HCT116 (cell line): ENCODE data around the gene PIP4K2A. TPM values are rescaled to one million over a fixed set of nuclear protein-coding genes. Genes with fewer than 3 reads are reported as not detected.

Experiments
- ATAC-seq: fragments of 200-7000 bp; cut with Tn5 transposase; 2 replicates; pipeline ENCODE4 v1.9.1; 2020; ENCODE audit warnings: mild to moderate bottlenecking, moderate library complexity
- BruUV-seq: library from RNA; stranded (reverse); fragments of 400-500 nt; replicated peaks from 2 replicates; lab custom pipeline; 2021; lab: Mats Ljungman, UMichigan
- CTCF ChIA-PET: fragments of 300-600 bp; sonication (Branson Sonifier 250); formaldehyde crosslinking; loops from one replicate; lab custom pipeline; 2021; ENCODE audit warnings: antibody characterized with exemption; lab: Charles Lee
- POLR2A ChIA-PET: fragments of 300-600, 350-600 bp; sonication (Branson Sonifier 250); formaldehyde crosslinking; loops from one replicate; lab custom pipeline; 2021; ENCODE audit warnings: antibody characterized with exemption; lab: Charles Lee
- RAD21 ChIA-PET, 2 experiments: fragments of 300-600 bp; sonication (Branson Sonifier 250); formaldehyde crosslinking; loops; one replicate each; lab custom pipeline; 2023; ENCODE audit warnings: low total read pairs in 2 of 2; ENCODE audit not compliant: uncharacterized antibody in 2 of 2, unreplicated experiment in 2 of 2, low non-redundant PET in 1 of 2; lab: Charles Lee
- DNase-seq: peaks from one replicate; pipeline ENCODE4 v3.0.0-alpha.2; 2010; ENCODE audit warnings: low read depth, low spot score
- H2AFZ ChIP-seq: fragments of 200-600 bp; shearing (Covaris generic), sonication (generic); 2 replicates; pipeline ENCODE4 v1.6.1; 2017; ENCODE audit warnings: low read depth, mixed run types, mixed read lengths, antibody characterized with exemption, low read length; ENCODE audit not compliant: poor library complexity, severe bottlenecking
- H3K27ac ChIP-seq: 2 replicates; pipeline ENCODE4 v1.5.1; 2012; ENCODE audit warnings: low read depth, low read length
- H3K27me3 ChIP-seq: fragments of 200-600 bp; sonication (generic); 2 replicates; pipeline ENCODE4 v1.6.1; 2016; ENCODE audit warnings: mixed run types, low read length, mixed read lengths; ENCODE audit not compliant: insufficient read depth
- H3K36me3 ChIP-seq, 2 experiments: fragments of 200-500 bp in 1 of 2; fragments of 200-600 bp in 1 of 2; sonication (Bioruptor generic) in 1 of 2; sonication (generic) in 1 of 2; 2 replicates each; pipeline versions ENCODE4 v1.5.1 to v1.6.1; 2014 to 2016; ENCODE audit warnings: low read length in 2 of 2, inconsistent platforms in 1 of 2, mixed read lengths in 1 of 2, mixed run types in 1 of 2; ENCODE audit not compliant: insufficient read depth in 2 of 2, control insufficient read depth in 1 of 2
- H3K4me1 ChIP-seq, 2 experiments: fragments of 200-600 bp in 1 of 2; sonication (generic) in 1 of 2; 2 replicates each; pipeline versions ENCODE4 v1.5.1 to v1.6.1; 2012 to 2017; ENCODE audit warnings: low read length in 2 of 2, inconsistent platforms in 1 of 2, mild to moderate bottlenecking in 1 of 2, mixed read lengths in 1 of 2, mixed run types in 1 of 2, moderate library complexity in 1 of 2; ENCODE audit not compliant: insufficient read depth in 2 of 2, control insufficient read depth in 1 of 2
- H3K4me2 ChIP-seq: fragments of 200-600 bp; sonication (generic); 2 replicates; pipeline ENCODE4 v1.6.1; 2017; ENCODE audit warnings: mixed run types, low read length, mixed read lengths
- H3K4me3 ChIP-seq, 2 experiments: fragments of 200-600 bp in 1 of 2; sonication (generic) in 1 of 2; replicated peaks in 1 of 2; 2 replicates each; pipeline ENCODE4 v1.5.1; 2011 to 2016; ENCODE audit warnings: low read length in 2 of 2, control low read depth in 1 of 2, low read depth in 1 of 2, mild to moderate bottlenecking in 1 of 2, mixed read lengths in 1 of 2, mixed run types in 1 of 2
- H3K79me2 ChIP-seq: fragments of 200-600 bp; sonication (generic); 2 replicates; pipeline ENCODE4 v1.6.1; 2017; ENCODE audit warnings: mild to moderate bottlenecking, mixed run types, low read length, moderate library complexity, mixed read lengths; ENCODE audit not compliant: insufficient read depth
- H3K9ac ChIP-seq: fragments of 200-600 bp; sonication (generic); 2 replicates; pipeline ENCODE4 v1.6.1; 2016; ENCODE audit warnings: low read length, mixed read lengths
- H3K9me2 ChIP-seq: fragments of 200-600 bp; sonication (generic), shearing (Covaris generic); 2 replicates; pipeline ENCODE4 v1.6.1; 2017; ENCODE audit warnings: mixed run types, mild to moderate bottlenecking, moderate library complexity; ENCODE audit not compliant: insufficient read depth
- H3K9me3 ChIP-seq, 2 experiments: fragments of 200-500 bp in 1 of 2; fragments of 200-600 bp in 1 of 2; sonication (Bioruptor generic) in 1 of 2; sonication (generic) in 1 of 2; 2 replicates each; pipeline ENCODE4 v1.6.1; 2014 to 2017; ENCODE audit warnings: low read length in 2 of 2, mixed read lengths in 2 of 2, inconsistent platforms in 1 of 2, low read depth in 1 of 2, mild to moderate bottlenecking in 1 of 2, mixed run types in 1 of 2, moderate library complexity in 1 of 2; ENCODE audit not compliant: control insufficient read depth in 1 of 2, insufficient read depth in 1 of 2
- H4K20me1 ChIP-seq: fragments of 200-600 bp; sonication (generic), shearing (Covaris generic); 2 replicates; pipeline ENCODE4 v1.6.1; 2017; ENCODE audit warnings: mixed run types, mild to moderate bottlenecking, moderate library complexity; ENCODE audit not compliant: insufficient read depth
- CBX3 ChIP-seq: IDR thresholded peaks from 2 replicates; pipeline ENCODE4 v1.6.1; 2012; ENCODE audit warnings: low read depth
- CEBPB ChIP-seq: IDR thresholded peaks from 2 replicates; pipeline ENCODE4 v1.6.1; 2012; ENCODE audit warnings: low read depth
- ELF1 ChIP-seq: IDR thresholded peaks from 2 replicates; pipeline ENCODE4 v1.6.1; 2012; ENCODE audit warnings: low read depth, borderline replicate concordance
- EZH2phosphoT487 ChIP-seq: fragments of 200-600 bp; IDR thresholded peaks from 2 replicates; pipeline ENCODE4 v1.6.1; 2018; ENCODE audit warnings: antibody characterized with exemption, borderline replicate concordance
- JUND ChIP-seq: IDR thresholded peaks from 2 replicates; pipeline ENCODE4 v1.6.1; 2012
- YY1 ChIP-seq: IDR thresholded peaks from 2 replicates; pipeline ENCODE4 v1.6.1; 2011; ENCODE audit warnings: low read length, low read depth, moderate library complexity, mild to moderate bottlenecking; ENCODE audit not compliant: insufficient replicate concordance; ENCODE audit errors: extremely low read depth
- intact Hi-C: fragments of 100-400 bp; cut with micrococcal nuclease; formaldehyde crosslinking; loops from 2 replicates; pipeline ENCODE4 v1.10.0; 2022
- total RNA-seq: library from RNA; stranded (reverse); gene quantifications from one replicate; pipeline ENCODE4 v1.2.1, GENCODE V29; 2021; ENCODE audit not compliant: unreplicated experiment
- TF ChIP-seq, protein P1 (sequence below): IDR thresholded peaks from 2 replicates; pipeline ENCODE4 v1.6.1; 2012; ENCODE audit warnings: low read depth
- TF ChIP-seq, protein P2 (sequence below): IDR thresholded peaks from 2 replicates; pipeline ENCODE4 v1.6.1; 2011; ENCODE audit warnings: mild to moderate bottlenecking, low read length, moderate library complexity; ENCODE audit not compliant: insufficient replicate concordance; ENCODE audit errors: extremely low read depth

PIP4K2A gene
- total RNA-seq, 1 experiment from 2014 or later: 41.9 TPM

DNA sequence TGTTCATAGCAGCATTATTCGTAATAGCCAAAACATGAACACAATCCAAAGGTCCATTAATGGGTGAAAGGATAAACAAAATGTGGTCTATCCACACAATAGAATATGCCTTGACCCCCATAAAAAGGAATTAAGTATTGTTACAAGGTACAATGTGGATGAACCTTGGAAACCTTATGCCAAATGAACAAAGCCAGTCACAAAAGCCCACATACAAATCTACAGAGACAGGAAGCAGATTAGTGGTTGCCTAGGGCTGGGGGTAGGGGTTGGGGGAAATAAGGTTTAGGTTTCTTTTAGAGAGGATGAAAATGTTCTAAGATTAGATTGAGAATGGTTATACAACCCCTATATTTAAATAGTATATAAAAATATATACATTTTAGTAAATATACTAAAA, 34.8 kb downstream of the PIP4K2A start:
- TF ChIP-seq EZH2phosphoT487 (no peak), CEBPB (no peak), YY1 (no peak), CBX3 (no peak), ELF1 (no peak), JUND (no peak)
- TF ChIP-seq, protein P1, sequence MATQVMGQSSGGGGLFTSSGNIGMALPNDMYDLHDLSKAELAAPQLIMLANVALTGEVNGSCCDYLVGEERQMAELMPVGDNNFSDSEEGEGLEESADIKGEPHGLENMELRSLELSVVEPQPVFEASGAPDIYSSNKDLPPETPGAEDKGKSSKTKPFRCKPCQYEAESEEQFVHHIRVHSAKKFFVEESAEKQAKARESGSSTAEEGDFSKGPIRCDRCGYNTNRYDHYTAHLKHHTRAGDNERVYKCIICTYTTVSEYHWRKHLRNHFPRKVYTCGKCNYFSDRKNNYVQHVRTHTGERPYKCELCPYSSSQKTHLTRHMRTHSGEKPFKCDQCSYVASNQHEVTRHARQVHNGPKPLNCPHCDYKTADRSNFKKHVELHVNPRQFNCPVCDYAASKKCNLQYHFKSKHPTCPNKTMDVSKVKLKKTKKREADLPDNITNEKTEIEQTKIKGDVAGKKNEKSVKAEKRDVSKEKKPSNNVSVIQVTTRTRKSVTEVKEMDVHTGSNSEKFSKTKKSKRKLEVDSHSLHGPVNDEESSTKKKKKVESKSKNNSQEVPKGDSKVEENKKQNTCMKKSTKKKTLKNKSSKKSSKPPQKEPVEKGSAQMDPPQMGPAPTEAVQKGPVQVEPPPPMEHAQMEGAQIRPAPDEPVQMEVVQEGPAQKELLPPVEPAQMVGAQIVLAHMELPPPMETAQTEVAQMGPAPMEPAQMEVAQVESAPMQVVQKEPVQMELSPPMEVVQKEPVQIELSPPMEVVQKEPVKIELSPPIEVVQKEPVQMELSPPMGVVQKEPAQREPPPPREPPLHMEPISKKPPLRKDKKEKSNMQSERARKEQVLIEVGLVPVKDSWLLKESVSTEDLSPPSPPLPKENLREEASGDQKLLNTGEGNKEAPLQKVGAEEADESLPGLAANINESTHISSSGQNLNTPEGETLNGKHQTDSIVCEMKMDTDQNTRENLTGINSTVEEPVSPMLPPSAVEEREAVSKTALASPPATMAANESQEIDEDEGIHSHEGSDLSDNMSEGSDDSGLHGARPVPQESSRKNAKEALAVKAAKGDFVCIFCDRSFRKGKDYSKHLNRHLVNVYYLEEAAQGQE: no peak
- TF ChIP-seq, protein P2, sequence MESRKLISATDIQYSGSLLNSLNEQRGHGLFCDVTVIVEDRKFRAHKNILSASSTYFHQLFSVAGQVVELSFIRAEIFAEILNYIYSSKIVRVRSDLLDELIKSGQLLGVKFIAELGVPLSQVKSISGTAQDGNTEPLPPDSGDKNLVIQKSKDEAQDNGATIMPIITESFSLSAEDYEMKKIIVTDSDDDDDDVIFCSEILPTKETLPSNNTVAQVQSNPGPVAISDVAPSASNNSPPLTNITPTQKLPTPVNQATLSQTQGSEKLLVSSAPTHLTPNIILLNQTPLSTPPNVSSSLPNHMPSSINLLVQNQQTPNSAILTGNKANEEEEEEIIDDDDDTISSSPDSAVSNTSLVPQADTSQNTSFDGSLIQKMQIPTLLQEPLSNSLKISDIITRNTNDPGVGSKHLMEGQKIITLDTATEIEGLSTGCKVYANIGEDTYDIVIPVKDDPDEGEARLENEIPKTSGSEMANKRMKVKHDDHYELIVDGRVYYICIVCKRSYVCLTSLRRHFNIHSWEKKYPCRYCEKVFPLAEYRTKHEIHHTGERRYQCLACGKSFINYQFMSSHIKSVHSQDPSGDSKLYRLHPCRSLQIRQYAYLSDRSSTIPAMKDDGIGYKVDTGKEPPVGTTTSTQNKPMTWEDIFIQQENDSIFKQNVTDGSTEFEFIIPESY: no peak
- ATAC-seq: no peak
- H3K9me3 ChIP-seq: no peaks in the 10 kb centered on the region
- POLR2A ChIA-PET: no interaction called here
- no peak overlapping the region for H2AFZ ChIP-seq
- H3K27ac ChIP-seq: no peak overlapping the region
- no peak overlapping the region for H3K4me3 ChIP-seq
- H3K9ac ChIP-seq: no peak overlapping the region
- CTCF ChIA-PET: no interaction called here
- intact Hi-C loops: no loop called here
- H3K79me2 ChIP-seq: peaks cover 99% of the 10 kb centered on the region
- no peak overlapping the region for H3K4me2 ChIP-seq
- H3K27me3 ChIP-seq: no peaks in the 10 kb centered on the region
- no TSS peak for BruUV-seq
- peaks cover 28% of the 10 kb centered on the region; the same call in 1 of the 2 replicates for H4K20me1 ChIP-seq
- no peaks in the 10 kb centered on the region for H3K36me3 ChIP-seq
- peaks cover 42 to 50% of the 10 kb centered on the region in 2 experiments for H3K4me1 ChIP-seq
- RAD21 ChIA-PET: no interaction called here
- H3K9me2 ChIP-seq: no peaks in the 10 kb centered on the region
- no peak for DNase-seq
